ENCODE measurements around the gene SLMAP.
A peak's percentile ranks its signal among the peaks of the same experiment; 100 is the strongest.

The SLMAP gene

GRCh38 chr3:57956833-57957174 lies 200.7 kb downstream of the SLMAP start:
- Histone ChIP-seq H3K9ac (ENCODE audit: low read depth, low read length, poor library complexity, severe bottlenecking) (no peak overlapping the region), H3K4me2 (ENCODE audit: low read depth, low read length, poor library complexity, severe bottlenecking) (no peak overlapping the region), H2AFZ (ENCODE audit: low read length) (no peak overlapping the region)

GRCh38 chr3:57957824-57958223 lies 201.7 kb downstream of the SLMAP start:
- H3K9me2 ChIP-seq (replicated peaks; ENCODE audit: low read depth, low read length), result no peaks in the 10 kb centered on the region
- H3F3A ChIP-seq (ENCODE audit: low read depth), result no peaks in the 10 kb centered on the region
- no peaks in the 10 kb centered on the region for H3K9me3 ChIP-seq (ENCODE audit: insufficient read depth, low read depth, low read length)
- no peak overlapping the region for H2AFZ ChIP-seq (ENCODE audit: low read length)
- H3K4me2 ChIP-seq (ENCODE audit: low read depth, low read length, poor library complexity, severe bottlenecking), result no peak overlapping the region
- H3K9ac ChIP-seq (ENCODE audit: low read depth, low read length, poor library complexity, severe bottlenecking), result no peak overlapping the region
- H3K27me3 ChIP-seq (ENCODE audit: insufficient read depth, low read length, poor library complexity, severe bottlenecking), result no peaks in the 10 kb centered on the region
- no peaks in the 10 kb centered on the region for H4K20me1 ChIP-seq (ENCODE audit: insufficient read depth, low read length, poor library complexity, severe bottlenecking)
- H3K4me1 ChIP-seq (ENCODE audit: insufficient read depth, low read length, poor library complexity, severe bottlenecking), result peaks cover 21% of the 10 kb centered on the region
- TF ChIP-seq EZH2phosphoT487 (IDR thresholded peaks at IDR 0.05; ENCODE audit: borderline replicate concordance), result no peak
- TF ChIP-seq CTCF (conservative IDR thresholded peaks at IDR 0.05; ENCODE audit: low read length), result no peak
- H3K4me3 ChIP-seq (ENCODE audit: low read length, poor library complexity, severe bottlenecking), result no peak overlapping the region
- H3K79me2 ChIP-seq (ENCODE audit: insufficient read depth, low read length), result no peaks in the 10 kb centered on the region
- no peaks in the 10 kb centered on the region for H3K36me3 ChIP-seq (ENCODE audit: insufficient read depth, low read length)

More at GRCh38 chr3:57956833-57957174, 200.7 kb downstream of the SLMAP start:
- no peaks in the 10 kb centered on the region for H3K9me2 ChIP-seq (replicated peaks; ENCODE audit: low read depth, low read length)
- H3K36me3 ChIP-seq (ENCODE audit: insufficient read depth, low read length), result no peaks in the 10 kb centered on the region
- no peak overlapping the region for H3K4me3 ChIP-seq (ENCODE audit: low read length, poor library complexity, severe bottlenecking)
- H3K4me1 ChIP-seq (ENCODE audit: insufficient read depth, low read length, poor library complexity, severe bottlenecking), result peaks cover 31% of the 10 kb centered on the region
- H3K79me2 ChIP-seq (ENCODE audit: insufficient read depth, low read length), result no peaks in the 10 kb centered on the region
- H3K9me3 ChIP-seq (ENCODE audit: insufficient read depth, low read depth, low read length), result no peaks in the 10 kb centered on the region
- no peaks in the 10 kb centered on the region for H3K27me3 ChIP-seq (ENCODE audit: insufficient read depth, low read length, poor library complexity, severe bottlenecking)
- no peaks in the 10 kb centered on the region for H4K20me1 ChIP-seq (ENCODE audit: insufficient read depth, low read length, poor library complexity, severe bottlenecking)
- H3F3A ChIP-seq (ENCODE audit: low read depth), result peaks cover 2% of the 10 kb centered on the region; the same call in 1 of the 2 replicates
- TF ChIP-seq CTCF (conservative IDR thresholded peaks at IDR 0.05; ENCODE audit: low read length), result no peak
- no peak for TF ChIP-seq EZH2phosphoT487 (IDR thresholded peaks at IDR 0.05; ENCODE audit: borderline replicate concordance)

GRCh38 chr3:57958642-57959422 lies 202.7 kb downstream of the SLMAP start:
- Histone ChIP-seq H3K9me3 (ENCODE audit: insufficient read depth, low read depth, low read length) (no peaks in the 10 kb centered on the region), H3K4me3 (ENCODE audit: low read length, poor library complexity, severe bottlenecking) (peak overlapping the region; percentile 32), H3K9ac (ENCODE audit: low read depth, low read length, poor library complexity, severe bottlenecking) (peak overlapping the region; percentile 63)

More at GRCh38 chr3:57958642-57959422, 202.7 kb downstream of the SLMAP start:
- H3K79me2 ChIP-seq (ENCODE audit: insufficient read depth, low read length), result no peaks in the 10 kb centered on the region
- H3K4me2 ChIP-seq (ENCODE audit: low read depth, low read length, poor library complexity, severe bottlenecking), result peak overlapping the region; percentile 67
- TF ChIP-seq EZH2phosphoT487 (IDR thresholded peaks at IDR 0.05; ENCODE audit: borderline replicate concordance) (no peak), CTCF (conservative IDR thresholded peaks at IDR 0.05; ENCODE audit: low read length) (no peak)
- peak overlapping the region; percentile 90 for H2AFZ ChIP-seq (ENCODE audit: low read length)
- H4K20me1 ChIP-seq (ENCODE audit: insufficient read depth, low read length, poor library complexity, severe bottlenecking), result no peaks in the 10 kb centered on the region
- no peaks in the 10 kb centered on the region for H3F3A ChIP-seq (ENCODE audit: low read depth)
- no peaks in the 10 kb centered on the region for H3K9me2 ChIP-seq (replicated peaks; ENCODE audit: low read depth, low read length)
- H3K4me1 ChIP-seq (ENCODE audit: insufficient read depth, low read length, poor library complexity, severe bottlenecking), result peaks cover 14% of the 10 kb centered on the region
- H3K27me3 ChIP-seq (ENCODE audit: insufficient read depth, low read length, poor library complexity, severe bottlenecking), result no peaks in the 10 kb centered on the region
- no peaks in the 10 kb centered on the region for H3K36me3 ChIP-seq (ENCODE audit: insufficient read depth, low read length)
